Ishikawa (cell line): ENCODE results near the gene HSPB7.
A peak's percentile ranks its signal among the peaks of the same experiment; 100 is the strongest.

ENCODE experiments used
- EP300 ChIP-seq: IDR thresholded peaks from 2 replicates; pipeline ENCODE4 v1.6.1; 2012; ENCODE audit warnings: borderline replicate concordance
- MAX ChIP-seq: IDR thresholded peaks from 2 replicates; pipeline ENCODE4 v1.6.1; 2012
- RAD21 ChIP-seq: IDR thresholded peaks from 2 replicates; pipeline ENCODE4 v1.6.1; 2012; ENCODE audit warnings: low read depth
- USF1 ChIP-seq: IDR thresholded peaks from 2 replicates; pipeline ENCODE4 v1.6.1; 2012

- TF ChIP-seq USF1: no peak
- TF ChIP-seq EP300: no peak
- peak; percentile 61 for TF ChIP-seq MAX
- no peak for TF ChIP-seq RAD21
Measured at GRCh38 chr1:16064536-16065268, 46.9 kb upstream of the HSPB7 start.
